Uterus (tissue), 2 donors: ENCODE measurements around the gene CEBPA.

Experiments used
- POLR2A ChIP-seq, 2 donors: fragments of 450-650 bp; IDR thresholded peaks; one replicate each; pipeline ENCODE4 v1.6.1; 2016; ENCODE audit warnings: antibody characterized with exemption in 2 of 2, mild to moderate bottlenecking in 1 of 2, moderate library complexity in 1 of 2
- TF ChIP-seq, protein P1 (sequence below), 4 experiments: fragments of 200-600 bp in 2 of 4; fragments of 450-650 bp in 2 of 4; sonication (generic) in 2 of 4; IDR thresholded peaks; one replicate each; pipeline ENCODE4 v1.5.1; 2016 to 2019; ENCODE audit warnings: antibody characterized with exemption in 4 of 4, mild to moderate bottlenecking in 2 of 4, moderate library complexity in 1 of 4

DNA sequence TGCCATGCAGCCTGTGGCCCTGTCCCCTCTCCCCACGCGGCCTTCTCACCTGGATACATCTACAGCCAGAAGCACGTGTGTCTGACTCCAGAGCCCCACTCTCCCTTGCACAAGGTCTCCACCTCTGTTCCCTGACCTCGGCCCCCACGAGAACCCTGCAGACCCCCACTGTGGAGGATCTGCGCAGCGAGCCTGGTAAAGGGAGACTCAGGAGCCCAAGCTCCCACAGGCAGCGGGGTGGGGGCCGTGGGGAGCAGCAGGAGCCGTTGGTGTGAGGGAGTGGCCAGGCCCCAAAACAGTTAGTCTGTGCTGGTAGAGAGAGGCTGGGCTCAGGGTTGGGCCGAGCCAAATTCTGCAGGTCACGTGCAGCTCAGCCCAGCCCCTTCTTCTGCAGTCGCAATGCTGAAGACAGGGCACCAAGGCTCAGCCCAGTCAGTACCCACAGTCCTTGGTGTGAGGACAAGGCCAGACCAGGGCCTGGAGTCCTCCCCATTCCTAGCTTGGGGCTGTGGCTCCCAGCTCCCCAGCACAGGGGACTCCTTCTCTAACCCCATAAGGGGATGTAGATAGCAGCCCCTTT, 48.0 kb downstream of the CEBPA start:
- TF ChIP-seq, protein P1, sequence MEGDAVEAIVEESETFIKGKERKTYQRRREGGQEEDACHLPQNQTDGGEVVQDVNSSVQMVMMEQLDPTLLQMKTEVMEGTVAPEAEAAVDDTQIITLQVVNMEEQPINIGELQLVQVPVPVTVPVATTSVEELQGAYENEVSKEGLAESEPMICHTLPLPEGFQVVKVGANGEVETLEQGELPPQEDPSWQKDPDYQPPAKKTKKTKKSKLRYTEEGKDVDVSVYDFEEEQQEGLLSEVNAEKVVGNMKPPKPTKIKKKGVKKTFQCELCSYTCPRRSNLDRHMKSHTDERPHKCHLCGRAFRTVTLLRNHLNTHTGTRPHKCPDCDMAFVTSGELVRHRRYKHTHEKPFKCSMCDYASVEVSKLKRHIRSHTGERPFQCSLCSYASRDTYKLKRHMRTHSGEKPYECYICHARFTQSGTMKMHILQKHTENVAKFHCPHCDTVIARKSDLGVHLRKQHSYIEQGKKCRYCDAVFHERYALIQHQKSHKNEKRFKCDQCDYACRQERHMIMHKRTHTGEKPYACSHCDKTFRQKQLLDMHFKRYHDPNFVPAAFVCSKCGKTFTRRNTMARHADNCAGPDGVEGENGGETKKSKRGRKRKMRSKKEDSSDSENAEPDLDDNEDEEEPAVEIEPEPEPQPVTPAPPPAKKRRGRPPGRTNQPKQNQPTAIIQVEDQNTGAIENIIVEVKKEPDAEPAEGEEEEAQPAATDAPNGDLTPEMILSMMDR (IDR thresholded peaks at IDR 0.05) = no peak
- TF ChIP-seq POLR2A (IDR thresholded peaks at IDR 0.05) = no peak
